ENCODE measurements around the gene BCKDHA.

The BCKDHA gene

GRCh38 chr19:41449079-41449864, 51.7 kb downstream of the BCKDHA start:
- ATAC-seq (ENCODE audit: insufficient read depth, low read depth) (peak; percentile 79), DNase-seq (peak; percentile 50)
- H3K9ac ChIP-seq (ENCODE audit: low read depth, low read length): no peak overlapping the region
- no peaks in the 10 kb centered on the region for H3K9me3 ChIP-seq (ENCODE audit: insufficient read depth, low read length, severe bottlenecking)
- no peak overlapping the region for H3K27ac ChIP-seq (ENCODE audit: low read length)
- H3K36me3 ChIP-seq (ENCODE audit: insufficient read depth, low read length): no peaks in the 10 kb centered on the region
- H3K4me2 ChIP-seq (ENCODE audit: insufficient read depth, low read length): no peak overlapping the region
- no peaks in the 10 kb centered on the region for H4K20me1 ChIP-seq (ENCODE audit: insufficient read depth, low read length)
- no peak for TF ChIP-seq EZH2 (IDR thresholded peaks at IDR 0.05; ENCODE audit: borderline replicate concordance, low read depth, low read length, severe bottlenecking)
- TF ChIP-seq, protein P1, sequence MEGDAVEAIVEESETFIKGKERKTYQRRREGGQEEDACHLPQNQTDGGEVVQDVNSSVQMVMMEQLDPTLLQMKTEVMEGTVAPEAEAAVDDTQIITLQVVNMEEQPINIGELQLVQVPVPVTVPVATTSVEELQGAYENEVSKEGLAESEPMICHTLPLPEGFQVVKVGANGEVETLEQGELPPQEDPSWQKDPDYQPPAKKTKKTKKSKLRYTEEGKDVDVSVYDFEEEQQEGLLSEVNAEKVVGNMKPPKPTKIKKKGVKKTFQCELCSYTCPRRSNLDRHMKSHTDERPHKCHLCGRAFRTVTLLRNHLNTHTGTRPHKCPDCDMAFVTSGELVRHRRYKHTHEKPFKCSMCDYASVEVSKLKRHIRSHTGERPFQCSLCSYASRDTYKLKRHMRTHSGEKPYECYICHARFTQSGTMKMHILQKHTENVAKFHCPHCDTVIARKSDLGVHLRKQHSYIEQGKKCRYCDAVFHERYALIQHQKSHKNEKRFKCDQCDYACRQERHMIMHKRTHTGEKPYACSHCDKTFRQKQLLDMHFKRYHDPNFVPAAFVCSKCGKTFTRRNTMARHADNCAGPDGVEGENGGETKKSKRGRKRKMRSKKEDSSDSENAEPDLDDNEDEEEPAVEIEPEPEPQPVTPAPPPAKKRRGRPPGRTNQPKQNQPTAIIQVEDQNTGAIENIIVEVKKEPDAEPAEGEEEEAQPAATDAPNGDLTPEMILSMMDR (IDR thresholded peaks at IDR 0.05; ENCODE audit: borderline replicate concordance, extremely low read depth, low read length, poor library complexity, severe bottlenecking): peak; percentile 95
- H3K4me1 ChIP-seq (ENCODE audit: insufficient read depth, low read length): no peaks in the 10 kb centered on the region
- no peak overlapping the region for H2AFZ ChIP-seq (ENCODE audit: low read depth, low read length)
- H3K4me3 ChIP-seq (ENCODE audit: low read depth in 1 of 2, low read length in 2 of 2): no peak overlapping the region
- H3K79me2 ChIP-seq (ENCODE audit: insufficient read depth, low read length): no peaks in the 10 kb centered on the region
- H3K27me3 ChIP-seq (ENCODE audit: insufficient read depth, low read length, poor library complexity): no peaks in the 10 kb centered on the region

DNA sequence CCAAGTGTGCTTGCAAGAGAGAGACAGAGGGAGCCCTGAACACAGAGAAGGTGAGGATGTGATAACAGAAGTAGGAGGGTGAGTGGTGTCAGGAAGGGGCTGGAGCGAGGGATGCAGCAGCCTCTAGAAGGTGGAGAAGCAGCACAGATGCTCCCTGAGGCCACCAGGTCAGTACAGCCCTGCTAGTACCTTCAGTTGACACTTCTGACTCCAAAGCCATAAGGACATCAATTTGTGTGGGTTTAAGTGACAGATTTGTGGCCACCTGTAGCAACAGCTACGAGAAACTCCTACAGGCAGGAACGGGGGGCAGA, 52.2 kb downstream of the BCKDHA start:
- H3K27me3 ChIP-seq (ENCODE audit: insufficient read depth, low read length, poor library complexity): no peaks in the 10 kb centered on the region
- H2AFZ ChIP-seq (ENCODE audit: low read depth, low read length): no peak overlapping the region
- no peak for DNase-seq
- no peaks in the 10 kb centered on the region for H3K36me3 ChIP-seq (ENCODE audit: insufficient read depth, low read length)
- no peak overlapping the region for H3K9ac ChIP-seq (ENCODE audit: low read depth, low read length)
- no peak for ATAC-seq (ENCODE audit: insufficient read depth, low read depth)
- no peak overlapping the region for H3K4me3 ChIP-seq (ENCODE audit: low read depth in 1 of 2, low read length in 2 of 2)
- H3K4me2 ChIP-seq (ENCODE audit: insufficient read depth, low read length): no peak overlapping the region
- no peaks in the 10 kb centered on the region for H3K4me1 ChIP-seq (ENCODE audit: insufficient read depth, low read length)
- no peak for TF ChIP-seq EZH2 (IDR thresholded peaks at IDR 0.05; ENCODE audit: borderline replicate concordance, low read depth, low read length, severe bottlenecking)
- TF ChIP-seq, protein P1 (IDR thresholded peaks at IDR 0.05; ENCODE audit: borderline replicate concordance, extremely low read depth, low read length, poor library complexity, severe bottlenecking): no peak
- H4K20me1 ChIP-seq (ENCODE audit: insufficient read depth, low read length): no peaks in the 10 kb centered on the region
- H3K27ac ChIP-seq (ENCODE audit: low read length): no peak overlapping the region
- H3K9me3 ChIP-seq (ENCODE audit: insufficient read depth, low read length, severe bottlenecking): no peaks in the 10 kb centered on the region
- H3K79me2 ChIP-seq (ENCODE audit: insufficient read depth, low read length): no peaks in the 10 kb centered on the region

DNA sequence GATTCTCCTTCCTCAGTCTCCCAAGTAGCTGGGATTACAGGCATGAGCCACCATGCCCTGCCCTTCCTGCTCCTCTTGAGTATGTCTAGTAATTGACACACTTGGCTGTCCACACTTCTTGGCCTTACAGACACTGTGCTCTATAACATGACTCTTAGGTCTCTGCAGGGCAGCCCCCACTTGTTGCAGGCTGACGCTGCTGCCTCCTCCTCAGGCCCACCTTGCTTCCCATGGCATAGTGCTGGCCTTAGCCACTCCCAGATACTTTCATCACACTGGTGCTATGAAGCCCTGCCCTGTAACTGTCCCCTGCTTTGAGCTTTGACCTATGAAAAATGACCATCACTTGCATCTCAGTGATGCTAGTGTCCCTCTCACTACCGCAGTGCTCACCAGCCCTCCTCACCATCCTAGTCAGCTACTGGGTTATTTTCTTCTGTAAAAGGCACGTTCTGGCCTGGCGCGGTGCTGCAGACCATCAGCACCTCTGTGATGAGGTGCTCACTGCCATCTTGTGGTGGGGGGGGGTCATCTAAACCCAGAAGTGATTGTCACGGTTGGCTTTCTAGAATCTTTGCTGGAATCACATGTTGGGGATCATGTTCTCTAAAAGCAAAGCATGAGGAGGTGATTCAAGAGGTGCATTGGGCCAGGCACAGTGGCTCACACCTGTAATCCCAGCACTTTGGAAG, 55.1 kb downstream of the BCKDHA start:
- ATAC-seq (ENCODE audit: insufficient read depth, low read depth): no peak
- TF ChIP-seq, protein P1 (IDR thresholded peaks at IDR 0.05; ENCODE audit: borderline replicate concordance, extremely low read depth, low read length, poor library complexity, severe bottlenecking): no peak
- TF ChIP-seq EZH2 (IDR thresholded peaks at IDR 0.05; ENCODE audit: borderline replicate concordance, low read depth, low read length, severe bottlenecking): no peak
- H3K79me2 ChIP-seq (ENCODE audit: insufficient read depth, low read length): no peaks in the 10 kb centered on the region
- H3K9ac ChIP-seq (ENCODE audit: low read depth, low read length): no peak overlapping the region
- H3K4me2 ChIP-seq (ENCODE audit: insufficient read depth, low read length): no peak overlapping the region
- H2AFZ ChIP-seq (ENCODE audit: low read depth, low read length): no peak overlapping the region
- H4K20me1 ChIP-seq (ENCODE audit: insufficient read depth, low read length): no peaks in the 10 kb centered on the region
- no peak overlapping the region for H3K4me3 ChIP-seq (ENCODE audit: low read depth in 1 of 2, low read length in 2 of 2)
- no peak for DNase-seq
- H3K27ac ChIP-seq (ENCODE audit: low read length): no peak overlapping the region
- H3K27me3 ChIP-seq (ENCODE audit: insufficient read depth, low read length, poor library complexity): no peaks in the 10 kb centered on the region
- H3K9me3 ChIP-seq (ENCODE audit: insufficient read depth, low read length, severe bottlenecking): no peaks in the 10 kb centered on the region
- no peaks in the 10 kb centered on the region for H3K36me3 ChIP-seq (ENCODE audit: insufficient read depth, low read length)
- no peaks in the 10 kb centered on the region for H3K4me1 ChIP-seq (ENCODE audit: insufficient read depth, low read length)
